ENCODE measurements around the gene GFOD2.

Gene GFOD2

DNA sequence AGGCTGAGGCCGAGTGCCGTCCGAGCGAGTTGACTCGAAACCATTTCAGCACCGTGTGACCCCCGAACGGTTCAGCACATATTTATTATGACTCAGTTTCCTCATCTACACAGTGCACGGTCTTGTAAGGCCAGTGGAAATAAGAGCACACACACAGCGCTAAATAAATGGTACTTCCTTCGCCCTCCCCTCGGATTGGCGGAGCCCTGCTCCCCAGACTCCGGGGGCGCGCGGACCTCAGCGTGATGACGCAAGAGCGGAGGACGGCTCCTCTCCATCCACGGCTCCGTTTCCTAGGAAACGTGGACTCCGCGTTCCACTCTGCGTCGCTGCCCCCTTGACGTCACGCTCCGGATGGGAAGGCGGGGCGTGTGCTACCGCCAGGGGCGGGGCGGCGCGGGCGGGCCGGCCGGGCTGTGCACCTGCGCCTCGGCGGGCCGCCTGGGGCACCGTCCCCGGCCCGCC, 58.5 kb downstream of the GFOD2 start, which contains the start of gene PARD6A:
Gene PARD6A (plus strand): TSS at position 397 of the 465 bp plus-strand sequence. CDS start 79 bp downstream, outside the sequence.
- Histone ChIP-seq H4K12ac (ENCODE audit: low read depth, low read length) (peak within 1 kb of the TSS; percentile 59), H2AK5ac (ENCODE audit: low read length) (no peak within 1 kb of the TSS), H3K14ac (ENCODE audit: low read length) (peak within 1 kb of the TSS; percentile 55), H3K18ac (ENCODE audit: low read length) (peak within 1 kb of the TSS; percentile 71), H3K27ac (ENCODE audit: low read depth, low read length) (peak within 1 kb of the TSS; percentile 25), H3K4ac (ENCODE audit: low read depth, low read length) (no peak within 1 kb of the TSS), H3K4me2 (ENCODE audit: low read length) (peak within 1 kb of the TSS; percentile 81), H3K9me3 (ENCODE audit: insufficient read depth, low read depth, low read length) (no peaks in the 10 kb centered on the region), H4K8ac (ENCODE audit: low read depth, low read length) (peak within 1 kb of the TSS; percentile 88), H2BK12ac (ENCODE audit: low read length) (no peak within 1 kb of the TSS), H2BK120ac (ENCODE audit: insufficient read depth, low read length, poor library complexity) (peak within 1 kb of the TSS; percentile 47), H3K79me2 (ENCODE audit: control insufficient read depth, insufficient read depth, low read length, poor library complexity) (peaks cover 3% of the 10 kb centered on the region), H4K91ac (ENCODE audit: low read depth, low read length) (peak within 1 kb of the TSS; percentile 68), H3K36me3 (ENCODE audit: control insufficient read depth in 1 of 2, insufficient read depth in 2 of 2, low read length in 2 of 2) (peaks cover 13 to 21% of the 10 kb centered on the region in 2 experiments), H3K27me3 (ENCODE audit: insufficient read depth, low read length) (no peaks in the 10 kb centered on the region), H3K9ac (ENCODE audit: low read length) (peak within 1 kb of the TSS; percentile 16), H3K4me3 (ENCODE audit: low read depth, low read length) (peak within 1 kb of the TSS; percentile 85), H3K79me1 (ENCODE audit: low read length) (peaks cover 7% of the 10 kb centered on the region), H3K4me1 (ENCODE audit: control insufficient read depth in 1 of 2, insufficient read depth in 2 of 2, low read length in 2 of 2) (peaks cover 5 to 10% of the 10 kb centered on the region in 2 experiments), H2AFZ (ENCODE audit: insufficient read depth, low read length, poor library complexity) (peak within 1 kb of the TSS; percentile 80), H2BK5ac (ENCODE audit: low read depth, low read length, poor library complexity) (peak within 1 kb of the TSS; percentile 10), H3K23ac (ENCODE audit: low read length) (no peak within 1 kb of the TSS)
- WGBS (ENCODE audit: extremely low coverage, insufficient coverage, insufficient read length) = no CpG with 5 or more reads among the region's 48 CpGs
- peak; percentile 87 to 98 for DNase-seq

DNA sequence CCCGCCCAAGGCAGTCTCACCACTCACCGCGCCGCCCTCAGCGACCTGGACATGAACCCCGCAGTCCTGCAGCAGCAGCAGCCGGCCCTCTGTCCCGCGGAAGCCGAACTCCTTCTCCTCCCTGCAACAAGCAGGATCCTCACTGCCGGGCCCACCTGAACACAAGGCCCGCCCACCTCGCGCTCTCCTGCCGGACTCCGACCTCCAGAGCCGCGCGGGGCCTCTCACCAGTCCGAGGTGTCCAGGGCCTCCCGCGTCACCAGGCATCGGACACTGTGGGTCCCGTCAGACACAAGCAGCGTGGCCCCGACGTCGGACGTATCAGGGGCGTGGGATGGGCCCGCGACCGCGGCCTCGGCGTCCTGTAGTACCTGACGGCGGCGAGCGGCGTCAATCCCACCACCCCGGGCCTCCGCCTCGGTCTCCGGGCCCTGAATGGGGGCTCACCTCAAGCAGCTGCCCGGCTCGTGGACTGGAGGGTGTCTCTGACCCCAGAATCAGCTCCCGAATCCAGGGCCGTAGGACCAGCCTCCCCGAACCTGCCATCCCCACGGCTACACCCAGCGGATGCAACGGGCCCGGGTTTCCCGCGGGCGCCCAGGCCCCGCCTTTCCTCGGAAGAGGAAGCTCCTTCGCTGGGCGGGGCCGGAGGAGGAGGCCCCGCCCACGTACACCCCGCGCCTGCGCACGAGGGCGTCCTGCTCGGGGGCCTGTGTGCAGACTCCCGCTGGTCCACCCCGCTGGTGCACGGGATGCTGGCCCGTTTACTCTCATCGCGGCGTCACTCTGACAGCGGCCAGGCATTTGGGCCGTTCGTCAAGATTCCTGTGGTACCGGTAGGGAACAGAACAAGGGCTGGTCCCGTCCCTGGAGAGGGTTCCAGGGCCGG, 59.2 kb downstream of the GFOD2 start, which contains the start of gene ACD:
Gene ACD (minus strand): TSS at position 586 of the 889 bp plus-strand sequence. CDS start 40 bp downstream, at position 546.
- peak within 1 kb of the TSS; percentile 10 for H2BK5ac ChIP-seq (ENCODE audit: low read depth, low read length, poor library complexity)
- peak within 1 kb of the TSS; percentile 44 for H3K9ac ChIP-seq (ENCODE audit: low read length)
- H2BK120ac ChIP-seq (ENCODE audit: insufficient read depth, low read length, poor library complexity) = peak within 1 kb of the TSS; percentile 47
- H3K9me3 ChIP-seq (ENCODE audit: insufficient read depth, low read depth, low read length) = no peaks in the 10 kb centered on the region
- peak within 1 kb of the TSS; percentile 55 for H3K14ac ChIP-seq (ENCODE audit: low read length)
- H2AK5ac ChIP-seq (ENCODE audit: low read length) = no peak within 1 kb of the TSS
- peak within 1 kb of the TSS; percentile 88 for H4K8ac ChIP-seq (ENCODE audit: low read depth, low read length)
- H3K79me2 ChIP-seq (ENCODE audit: control insufficient read depth, insufficient read depth, low read length, poor library complexity) = peaks cover 3% of the 10 kb centered on the region
- H3K23ac ChIP-seq (ENCODE audit: low read length) = no peak within 1 kb of the TSS
- peaks cover 13 to 21% of the 10 kb centered on the region in 2 experiments for H3K36me3 ChIP-seq (ENCODE audit: control insufficient read depth in 1 of 2, insufficient read depth in 2 of 2, low read length in 2 of 2)
- peak; percentile 97 to 100 for DNase-seq
- no peak within 1 kb of the TSS for H3K4ac ChIP-seq (ENCODE audit: low read depth, low read length)
- peak within 1 kb of the TSS; percentile 25 for H3K27ac ChIP-seq (ENCODE audit: low read depth, low read length)
- H2AFZ ChIP-seq (ENCODE audit: insufficient read depth, low read length, poor library complexity) = peak within 1 kb of the TSS; percentile 80
- peak within 1 kb of the TSS; percentile 59 for H4K12ac ChIP-seq (ENCODE audit: low read depth, low read length)
- peak within 1 kb of the TSS; percentile 85 for H3K4me3 ChIP-seq (ENCODE audit: low read depth, low read length)
- peaks cover 7% of the 10 kb centered on the region for H3K79me1 ChIP-seq (ENCODE audit: low read length)
- H3K18ac ChIP-seq (ENCODE audit: low read length) = peak within 1 kb of the TSS; percentile 71
- peaks cover 5 to 10% of the 10 kb centered on the region in 2 experiments for H3K4me1 ChIP-seq (ENCODE audit: control insufficient read depth in 1 of 2, insufficient read depth in 2 of 2, low read length in 2 of 2)
- no peak within 1 kb of the TSS for H2BK12ac ChIP-seq (ENCODE audit: low read length)
- H3K4me2 ChIP-seq (ENCODE audit: low read length) = peak within 1 kb of the TSS; percentile 81
- no CpG with 5 or more reads among the region's 83 CpGs for WGBS (ENCODE audit: extremely low coverage, insufficient coverage, insufficient read length)
- no peaks in the 10 kb centered on the region for H3K27me3 ChIP-seq (ENCODE audit: insufficient read depth, low read length)
- peak within 1 kb of the TSS; percentile 68 for H4K91ac ChIP-seq (ENCODE audit: low read depth, low read length)

DNA sequence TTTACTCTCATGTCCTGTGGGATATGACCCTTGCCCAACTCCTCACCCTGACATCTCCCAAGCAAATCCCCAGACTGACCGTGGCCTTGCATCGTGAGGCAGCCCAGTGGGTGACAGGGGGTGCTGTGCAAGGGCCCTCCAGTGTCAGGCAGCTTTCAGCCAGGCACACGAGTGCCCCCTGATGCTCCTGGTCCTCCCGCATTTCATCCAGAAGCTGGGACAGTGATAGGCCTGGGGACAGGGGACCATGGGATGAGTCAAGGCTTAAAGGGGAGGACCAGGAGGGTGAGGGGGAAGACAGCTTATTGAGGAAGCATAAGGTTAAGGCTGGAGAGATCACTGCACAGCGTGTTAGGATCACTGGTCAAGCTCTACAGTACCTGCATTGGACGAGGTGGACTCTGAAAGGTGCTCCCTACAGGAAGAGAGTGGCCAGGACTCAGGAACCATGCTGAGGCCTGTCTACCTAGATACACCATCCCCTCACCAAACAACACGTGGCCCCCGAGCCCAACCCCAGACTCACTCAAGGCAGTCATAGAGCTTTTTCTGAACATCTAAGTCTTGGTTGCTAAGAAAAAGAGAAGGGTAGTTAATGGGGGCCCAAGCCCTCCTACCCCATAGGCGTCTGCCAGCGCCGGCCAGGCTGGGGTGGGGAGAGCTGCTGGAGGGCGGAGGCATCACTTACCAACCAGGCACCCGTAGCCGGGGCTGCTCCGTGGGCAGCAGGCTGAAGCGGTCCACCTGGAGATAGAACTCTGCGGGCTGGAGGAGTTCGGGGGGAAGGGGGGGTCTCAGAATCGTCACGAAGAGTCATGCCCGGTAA, 60.1 kb downstream of the GFOD2 start:
- Histone ChIP-seq H3K27ac (ENCODE audit: low read depth, low read length) (no peak overlapping the region), H3K4me2 (ENCODE audit: low read length) (peak overlapping the region; percentile 81)
- DNase-seq = no peak

More for the DNA sequence above, 60.1 kb downstream of the GFOD2 start:
- no peak overlapping the region for H4K12ac ChIP-seq (ENCODE audit: low read depth, low read length)
- H4K91ac ChIP-seq (ENCODE audit: low read depth, low read length) = no peak overlapping the region
- H3K4me1 ChIP-seq (ENCODE audit: control insufficient read depth in 1 of 2, insufficient read depth in 2 of 2, low read length in 2 of 2) = peaks cover 5 to 10% of the 10 kb centered on the region in 2 experiments
- H4K8ac ChIP-seq (ENCODE audit: low read depth, low read length) = peak overlapping the region; percentile 85
- H3K23ac ChIP-seq (ENCODE audit: low read length) = no peak overlapping the region
- no peak overlapping the region for H3K4ac ChIP-seq (ENCODE audit: low read depth, low read length)
- H2AK5ac ChIP-seq (ENCODE audit: low read length) = no peak overlapping the region
- H2BK120ac ChIP-seq (ENCODE audit: insufficient read depth, low read length, poor library complexity) = no peak overlapping the region
- H3K9me3 ChIP-seq (ENCODE audit: insufficient read depth, low read depth, low read length) = no peaks in the 10 kb centered on the region
- no CpG with 5 or more reads among the region's 21 CpGs for WGBS (ENCODE audit: extremely low coverage, insufficient coverage, insufficient read length)
- H2BK12ac ChIP-seq (ENCODE audit: low read length) = no peak overlapping the region
- H3K18ac ChIP-seq (ENCODE audit: low read length) = peak overlapping the region; percentile 18
- peaks cover 13 to 21% of the 10 kb centered on the region in 2 experiments for H3K36me3 ChIP-seq (ENCODE audit: control insufficient read depth in 1 of 2, insufficient read depth in 2 of 2, low read length in 2 of 2)
- H3K79me1 ChIP-seq (ENCODE audit: low read length) = peaks cover 7% of the 10 kb centered on the region
- H3K14ac ChIP-seq (ENCODE audit: low read length) = no peak overlapping the region
- peaks cover 3% of the 10 kb centered on the region for H3K79me2 ChIP-seq (ENCODE audit: control insufficient read depth, insufficient read depth, low read length, poor library complexity)
- H2AFZ ChIP-seq (ENCODE audit: insufficient read depth, low read length, poor library complexity) = no peak overlapping the region
- H2BK5ac ChIP-seq (ENCODE audit: low read depth, low read length, poor library complexity) = no peak overlapping the region
- H3K9ac ChIP-seq (ENCODE audit: low read length) = peak overlapping the region; percentile 44
- no peaks in the 10 kb centered on the region for H3K27me3 ChIP-seq (ENCODE audit: insufficient read depth, low read length)
- peak overlapping the region; percentile 85 for H3K4me3 ChIP-seq (ENCODE audit: low read depth, low read length)
